NOMO-1 (cell line): ENCODE measurements around the gene CUTA.
A peak's percentile ranks its signal among the peaks of the same experiment; 100 is the strongest.
"Not testable (repeated sequence)": the region's sequence is repeated elsewhere in the genome, so short reads cannot be mapped to it uniquely, and the experiment has no call there.

Source experiments
- DNase-seq, 2 experiments: peaks; one replicate each; lab custom pipeline; 2025; ENCODE audit not compliant: unreplicated experiment in 2 of 2; lab: John Stamatoyannopoulos, UW

CUTA gene

GRCh38 chr6:33407132-33407718 lies 10.7 kb downstream of the CUTA start:
- DNase-seq: no peak

- no peak for DNase-seq
Measured at GRCh38 chr6:33406126-33406525, 11.8 kb downstream of the CUTA start.

- no peak for DNase-seq
Measured at GRCh38 chr6:33405386-33405940, 12.4 kb downstream of the CUTA start.

GRCh38 chr6:33404884-33405283 lies 13.0 kb downstream of the CUTA start:
- no peak for DNase-seq

GRCh38 chr6:33399881-33400280 lies 18.0 kb downstream of the CUTA start:
- DNase-seq: not testable (repeated sequence)

- DNase-seq: not testable (repeated sequence)
Measured at GRCh38 chr6:33398601-33399000, 19.3 kb downstream of the CUTA start.

GRCh38 chr6:33397541-33397940 lies 20.4 kb downstream of the CUTA start:
- DNase-seq: no peak

GRCh38 chr6:33392979-33393378 lies 24.9 kb downstream of the CUTA start:
- no peak for DNase-seq

- no peak for DNase-seq
Measured at GRCh38 chr6:33392595-33392948, 25.3 kb downstream of the CUTA start.

- DNase-seq: no peak
Measured at GRCh38 chr6:33391922-33392594, 25.8 kb downstream of the CUTA start.

- DNase-seq: peak; percentile 99 to 100
Measured at GRCh38 chr6:33391278-33391921, 26.5 kb downstream of the CUTA start, which contains the start of gene KIFC1. TSS of gene KIFC1 (plus strand) at chr6:33391823. CDS start at chr6:33391986, 163 bp downstream.

- no peak for DNase-seq
Measured at GRCh38 chr6:33390767-33391277, 27.1 kb downstream of the CUTA start.

GRCh38 chr6:33390173-33390572 lies 27.7 kb downstream of the CUTA start:
- DNase-seq: no peak

- no peak for DNase-seq
Measured at GRCh38 chr6:33384581-33385020, 33.3 kb downstream of the CUTA start.

- no peak for DNase-seq
Measured at GRCh38 chr6:33383427-33384185, 34.3 kb downstream of the CUTA start.

GRCh38 chr6:33380272-33380981 lies 37.5 kb downstream of the CUTA start:
- DNase-seq: no peak

GRCh38 chr6:33379184-33379583 lies 38.7 kb downstream of the CUTA start:
- not testable (repeated sequence) for DNase-seq

GRCh38 chr6:33377171-33377570 lies 40.7 kb downstream of the CUTA start:
- DNase-seq: no peak

GRCh38 chr6:33375143-33375671 lies 42.7 kb downstream of the CUTA start:
- peak; percentile 17 to 46 for DNase-seq
